Measurements from ENCODE around the gene ELP1. TPM values are rescaled to one million over a fixed set of nuclear protein-coding genes. Genes with fewer than 3 reads are reported as not detected.
"Not testable (repeated sequence)": the region's sequence is repeated elsewhere in the genome, so short reads cannot be mapped to it uniquely, and the experiment has no call there.

ELP1 gene
- total RNA-seq, 4 donors from 2014 or later = 10.0 to 27.2 (median 19.1) TPM

DNA sequence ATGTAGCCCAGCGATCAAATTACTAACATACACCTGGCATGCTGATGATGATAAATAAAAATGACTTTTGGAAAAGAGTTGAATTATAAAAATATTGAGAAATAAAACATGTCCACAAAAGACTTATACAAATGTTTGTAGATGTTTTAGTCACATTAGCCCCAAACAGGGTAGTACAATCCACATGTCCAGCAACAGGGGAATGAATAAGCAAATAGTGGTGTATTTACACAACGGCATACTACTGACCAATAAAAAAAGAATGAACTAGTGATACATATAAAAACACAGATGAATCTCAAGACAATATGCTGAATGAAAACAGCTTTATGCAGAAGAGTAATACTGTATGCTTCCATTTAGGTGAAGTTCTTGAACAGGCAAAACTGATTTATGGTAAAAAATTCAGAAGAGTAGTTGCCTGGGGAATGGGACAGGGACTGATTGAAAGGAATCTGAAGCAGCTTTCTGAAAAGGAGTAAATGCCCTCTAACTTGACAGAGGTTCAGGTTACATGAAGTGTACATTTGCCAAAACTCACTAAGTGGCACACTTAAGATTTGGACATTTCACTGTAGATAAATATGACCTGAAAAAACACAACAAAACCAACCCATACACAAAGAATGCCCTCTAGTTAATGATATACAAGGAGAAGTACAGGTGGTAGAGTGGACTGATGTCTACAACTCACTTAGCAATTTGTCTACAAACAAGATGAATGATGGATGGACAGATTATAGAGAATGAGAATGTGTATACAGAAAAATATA lies 36.4 kb downstream of the ELP1 start:
- intact Hi-C loops (cut with DNase I; ENCODE audit: low total_unique reads) = no loop called here
- TF ChIP-seq POLR2A (IDR thresholded peaks at IDR 0.05) = no peak
- TF ChIP-seq, protein P1, sequence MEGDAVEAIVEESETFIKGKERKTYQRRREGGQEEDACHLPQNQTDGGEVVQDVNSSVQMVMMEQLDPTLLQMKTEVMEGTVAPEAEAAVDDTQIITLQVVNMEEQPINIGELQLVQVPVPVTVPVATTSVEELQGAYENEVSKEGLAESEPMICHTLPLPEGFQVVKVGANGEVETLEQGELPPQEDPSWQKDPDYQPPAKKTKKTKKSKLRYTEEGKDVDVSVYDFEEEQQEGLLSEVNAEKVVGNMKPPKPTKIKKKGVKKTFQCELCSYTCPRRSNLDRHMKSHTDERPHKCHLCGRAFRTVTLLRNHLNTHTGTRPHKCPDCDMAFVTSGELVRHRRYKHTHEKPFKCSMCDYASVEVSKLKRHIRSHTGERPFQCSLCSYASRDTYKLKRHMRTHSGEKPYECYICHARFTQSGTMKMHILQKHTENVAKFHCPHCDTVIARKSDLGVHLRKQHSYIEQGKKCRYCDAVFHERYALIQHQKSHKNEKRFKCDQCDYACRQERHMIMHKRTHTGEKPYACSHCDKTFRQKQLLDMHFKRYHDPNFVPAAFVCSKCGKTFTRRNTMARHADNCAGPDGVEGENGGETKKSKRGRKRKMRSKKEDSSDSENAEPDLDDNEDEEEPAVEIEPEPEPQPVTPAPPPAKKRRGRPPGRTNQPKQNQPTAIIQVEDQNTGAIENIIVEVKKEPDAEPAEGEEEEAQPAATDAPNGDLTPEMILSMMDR (IDR thresholded peaks at IDR 0.05) = no peak
- H3K4me3 ChIP-seq (ENCODE audit: low read depth, poor library complexity, severe bottlenecking) = no peak overlapping the region
- DNase-seq (ENCODE audit: low spot score in 2 of 2) = no peak
- 92 to 100% methylated on average over 2 of the region's 2 CpGs for WGBS, 2 donors

DNA sequence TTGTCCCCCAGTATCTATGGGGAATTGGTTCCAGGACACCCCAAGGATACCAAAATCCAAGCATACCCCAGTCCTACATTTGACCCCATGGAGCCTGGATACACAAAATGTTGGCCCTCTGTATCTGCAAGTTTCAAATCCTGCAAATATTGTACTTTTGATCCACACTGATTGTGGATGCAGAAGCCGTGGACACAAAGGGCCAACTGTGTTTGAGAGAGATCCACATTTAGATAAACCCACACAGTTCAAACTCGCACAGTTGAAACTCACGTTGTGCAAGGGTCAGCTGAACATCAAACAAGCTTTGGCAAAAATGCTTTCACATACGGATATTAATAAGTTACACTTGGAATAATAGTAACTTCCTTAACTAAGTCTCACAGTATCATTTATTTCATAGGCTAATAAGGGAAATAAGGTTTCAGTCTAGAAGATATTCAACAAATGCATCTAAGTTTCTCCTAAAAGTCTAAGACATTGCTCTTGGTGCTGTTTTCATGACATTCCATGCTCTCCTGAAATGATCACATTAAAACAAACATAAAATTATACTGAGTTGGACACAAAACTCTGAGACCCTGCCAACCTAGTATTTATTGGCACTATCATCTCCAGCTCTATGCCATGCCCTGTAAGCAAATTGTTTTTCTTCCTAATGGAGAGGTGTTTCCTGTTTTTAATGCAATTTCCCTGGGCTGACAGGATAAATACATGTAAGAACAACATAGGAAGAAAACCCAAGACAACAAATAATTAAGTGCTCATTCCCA lies 39.5 kb downstream of the ELP1 start:
- DNase-seq (ENCODE audit: low spot score in 2 of 2) = no peak
- TF ChIP-seq, protein P1 (IDR thresholded peaks at IDR 0.05) = no peak
- TF ChIP-seq POLR2A (IDR thresholded peaks at IDR 0.05) = no peak
- intact Hi-C loops (cut with DNase I; ENCODE audit: low total_unique reads) = no loop called here
- no peak overlapping the region for H3K4me3 ChIP-seq (ENCODE audit: low read depth, poor library complexity, severe bottlenecking)
- 85 to 89% methylated on average over 4 of the region's 4 CpGs for WGBS, 2 donors

DNA sequence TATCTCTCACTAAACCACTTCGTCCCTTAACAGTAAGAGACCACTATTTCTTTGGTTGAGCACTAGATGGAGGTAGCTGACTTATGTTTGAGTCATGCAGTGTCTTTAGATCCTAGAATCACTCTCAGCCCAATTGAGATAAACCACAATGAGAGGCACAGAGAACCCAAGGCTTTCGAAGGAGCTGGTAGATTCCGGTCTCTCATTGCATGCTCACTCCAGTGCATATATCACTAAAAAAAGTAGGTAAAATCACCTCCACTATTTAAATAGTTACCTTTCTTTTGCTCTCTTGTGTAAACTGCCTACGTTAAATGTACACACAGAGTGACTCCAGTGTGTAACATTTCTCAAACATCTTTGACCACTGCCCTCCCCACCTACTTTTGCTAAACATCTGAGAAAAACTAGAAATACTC lies 44.3 kb downstream of the ELP1 start:
- TF ChIP-seq, protein P1 (IDR thresholded peaks at IDR 0.05) = no peak
- TF ChIP-seq POLR2A (IDR thresholded peaks at IDR 0.05) = no peak
- H3K4me3 ChIP-seq (ENCODE audit: low read depth, poor library complexity, severe bottlenecking) = no peak overlapping the region
- intact Hi-C loops (cut with DNase I; ENCODE audit: low total_unique reads) = no loop called here
- DNase-seq (ENCODE audit: low spot score in 2 of 2) = no peak
- 95% methylated on average over 4 of the region's 4 CpGs for WGBS, 2 donors

DNA sequence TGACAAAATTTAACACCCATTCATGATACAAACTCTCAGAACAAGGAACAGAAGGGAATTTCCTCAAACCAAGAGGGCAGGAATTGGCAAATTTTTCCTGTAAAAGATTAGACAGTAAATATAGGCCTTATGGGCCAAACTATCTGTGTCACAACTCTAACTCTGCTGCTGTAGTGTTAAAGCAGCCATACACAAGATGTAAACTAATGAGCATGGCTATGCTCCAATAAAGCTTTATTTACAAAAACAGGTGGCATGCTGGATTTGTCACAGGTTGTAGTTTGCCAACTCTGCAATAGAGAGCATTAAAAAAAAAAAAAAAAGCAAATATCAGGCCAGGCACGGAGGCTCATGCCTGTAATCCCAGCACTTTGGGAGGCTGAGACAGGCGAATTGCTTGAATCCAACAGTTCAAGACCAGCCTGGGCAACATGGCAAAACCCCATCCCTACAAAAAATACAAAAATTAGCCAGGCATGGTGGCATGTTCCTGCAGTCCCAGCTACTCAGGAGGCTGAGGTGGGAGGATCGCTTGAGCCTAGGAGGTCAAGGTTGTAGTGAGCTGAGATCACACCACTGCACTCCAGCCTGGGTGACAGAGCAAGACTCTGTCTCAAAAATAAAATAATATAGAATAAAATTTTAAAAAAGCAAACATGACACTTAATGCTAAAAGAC lies 47.2 kb downstream of the ELP1 start:
- DNase-seq (ENCODE audit: low spot score in 2 of 2); H3K4me3 ChIP-seq (ENCODE audit: low read depth, poor library complexity, severe bottlenecking); intact Hi-C loops (cut with DNase I; ENCODE audit: low total_unique reads): not testable (repeated sequence)
- 86 to 91% methylated on average over 3 of the region's 3 CpGs for WGBS, 2 donors

DNA sequence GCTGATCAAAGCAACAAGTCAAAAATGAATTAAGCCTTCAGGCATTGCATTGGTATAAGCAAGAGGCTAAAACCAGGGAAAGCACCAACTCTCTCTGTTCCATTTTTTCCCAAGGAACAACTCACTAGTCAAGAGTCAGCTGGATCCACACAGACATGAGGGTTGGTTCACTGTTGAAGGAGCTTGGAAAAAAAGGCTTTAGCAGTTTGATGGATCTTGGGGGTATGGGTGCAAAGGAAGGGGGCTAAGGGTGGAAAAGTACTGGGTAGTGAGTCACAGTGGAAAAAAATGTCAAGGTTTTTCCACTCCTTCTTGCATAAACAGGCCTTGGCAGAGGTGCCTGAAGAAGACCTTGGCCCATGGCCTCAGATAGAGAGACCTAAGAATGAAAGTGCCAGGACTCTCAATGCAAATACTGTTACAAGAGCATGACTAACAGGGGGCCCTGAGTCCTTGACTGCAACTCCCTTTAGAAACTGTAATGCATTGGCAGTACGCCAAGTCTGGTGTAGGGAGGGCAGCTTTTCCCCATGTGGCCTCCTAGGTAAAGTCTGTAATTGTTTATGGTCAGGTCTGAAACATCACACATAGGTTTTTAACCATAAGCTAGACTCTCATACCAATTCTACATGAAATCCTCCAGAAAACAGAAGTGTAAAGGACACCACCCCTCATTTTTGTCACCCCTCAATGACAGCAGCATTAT lies 48.1 kb downstream of the ELP1 start:
- no peak for DNase-seq (ENCODE audit: low spot score in 2 of 2)
- intact Hi-C loops (cut with DNase I; ENCODE audit: low total_unique reads) = no loop called here
- TF ChIP-seq, protein P1 (IDR thresholded peaks at IDR 0.05) = peak in 1 of 3 donors; percentile 69
- TF ChIP-seq POLR2A (IDR thresholded peaks at IDR 0.05) = no peak
- 33 to 47% methylated on average over 1 of the region's 1 CpG for WGBS, 2 donors
- H3K4me3 ChIP-seq (ENCODE audit: low read depth, poor library complexity, severe bottlenecking) = no peak overlapping the region

Data from lower leg skin (tissue), 4 donors.